Ovary (tissue), 3 donors: ENCODE results near the gene REG1A.

ENCODE experiments used
- EP300 ChIP-seq: sonication (generic); formaldehyde crosslinking; IDR thresholded peaks from one replicate; pipeline ENCODE4 v1.6.1; 2017; ENCODE audit warnings: antibody characterized with exemption
- TF ChIP-seq, protein P1 (sequence below), 3 donors: fragments of 450-650 bp in 2 of 3; fragments of 200-600 bp in 1 of 3; IDR thresholded peaks; one replicate each; pipeline versions ENCODE4 v1.5.1 to v1.8.0; 2016 to 2022; ENCODE audit warnings: antibody characterized with exemption in 3 of 3, mild to moderate bottlenecking in 1 of 3
- donor health status: DM: no; HTN: no; CAD: no.

DNA sequence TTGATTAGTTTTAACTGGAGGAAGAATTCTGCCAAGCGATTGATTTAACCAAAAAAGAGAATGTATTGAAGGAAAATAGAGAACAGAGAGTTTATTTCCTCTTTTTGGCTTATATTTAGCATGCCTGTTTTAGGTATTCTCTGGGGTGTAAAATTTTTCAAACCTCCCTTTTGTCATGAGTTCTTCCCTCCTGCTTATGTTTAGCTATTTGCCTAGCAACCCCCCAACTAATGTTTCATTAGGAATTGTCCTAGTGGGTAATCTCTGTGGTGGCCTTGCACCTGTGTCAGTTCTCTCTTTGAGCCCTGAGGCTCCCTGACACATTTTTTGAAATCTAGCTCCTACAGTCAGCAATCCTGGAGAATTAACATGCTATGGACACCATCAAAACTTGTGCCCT, 20.0 kb upstream of the REG1A start:
- TF ChIP-seq, protein P1, sequence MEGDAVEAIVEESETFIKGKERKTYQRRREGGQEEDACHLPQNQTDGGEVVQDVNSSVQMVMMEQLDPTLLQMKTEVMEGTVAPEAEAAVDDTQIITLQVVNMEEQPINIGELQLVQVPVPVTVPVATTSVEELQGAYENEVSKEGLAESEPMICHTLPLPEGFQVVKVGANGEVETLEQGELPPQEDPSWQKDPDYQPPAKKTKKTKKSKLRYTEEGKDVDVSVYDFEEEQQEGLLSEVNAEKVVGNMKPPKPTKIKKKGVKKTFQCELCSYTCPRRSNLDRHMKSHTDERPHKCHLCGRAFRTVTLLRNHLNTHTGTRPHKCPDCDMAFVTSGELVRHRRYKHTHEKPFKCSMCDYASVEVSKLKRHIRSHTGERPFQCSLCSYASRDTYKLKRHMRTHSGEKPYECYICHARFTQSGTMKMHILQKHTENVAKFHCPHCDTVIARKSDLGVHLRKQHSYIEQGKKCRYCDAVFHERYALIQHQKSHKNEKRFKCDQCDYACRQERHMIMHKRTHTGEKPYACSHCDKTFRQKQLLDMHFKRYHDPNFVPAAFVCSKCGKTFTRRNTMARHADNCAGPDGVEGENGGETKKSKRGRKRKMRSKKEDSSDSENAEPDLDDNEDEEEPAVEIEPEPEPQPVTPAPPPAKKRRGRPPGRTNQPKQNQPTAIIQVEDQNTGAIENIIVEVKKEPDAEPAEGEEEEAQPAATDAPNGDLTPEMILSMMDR (IDR thresholded peaks at IDR 0.05), result no peak
- no peak for TF ChIP-seq EP300
